Endothelial cell of umbilical vein (primary cell): ENCODE results near the gene SLC12A7. TPM values are rescaled to one million over a fixed set of nuclear protein-coding genes. Genes with fewer than 3 reads are reported as not detected.

Source experiments
- BruUV-seq: library from RNA; stranded (reverse); fragments of 400-500 nt; replicated peaks from 2 replicates; lab custom pipeline; 2021; lab: Mats Ljungman, UMichigan
- CTCF ChIA-PET: fragments of 300-600, 350-600 bp; sonication (Branson Sonifier 250); formaldehyde crosslinking; loops from one replicate; lab custom pipeline; 2021; ENCODE audit warnings: antibody characterized with exemption, inconsistent platforms; lab: Charles Lee
- POLR2A ChIA-PET: fragments of 300-600, 350-600 bp; sonication (Branson Sonifier 250); formaldehyde crosslinking; loops from one replicate; lab custom pipeline; 2021; ENCODE audit warnings: antibody characterized with exemption, inconsistent platforms; lab: Charles Lee
- DNase-seq: peaks from one replicate; pipeline ENCODE4 v3.0.0-alpha.2; 2011; ENCODE audit warnings: low read depth, low spot score
- FAIRE-seq: peaks from 2 replicates; lab custom pipeline; 2011; peaks lifted over from hg19 to GRCh38; lab: Jason Lieb, UNC
- H2AFZ ChIP-seq: 2 replicates; pipeline ENCODE4 v1.6.0; 2012; ENCODE audit warnings: low read depth, low read length, control low read depth, inconsistent platforms
- H3K27ac ChIP-seq: 2 replicates; pipeline ENCODE4 v1.5.1; 2011; ENCODE audit warnings: low read depth, mild to moderate bottlenecking, control low read depth, low read length, moderate library complexity; ENCODE audit not compliant: insufficient read depth
- H3K27me3 ChIP-seq, 2 experiments: 2 replicates each; pipeline versions ENCODE4 v1.6.0 to v1.6.1; 2011; ENCODE audit warnings: low read length in 2 of 2, mixed read lengths in 1 of 2; ENCODE audit not compliant: control insufficient read depth in 2 of 2, insufficient read depth in 2 of 2
- H3K36me3 ChIP-seq, 2 experiments: 2 replicates in 1 of 2; 3 replicates in 1 of 2; pipeline ENCODE4 v1.5.1; 2011; ENCODE audit warnings: low read length in 2 of 2, mild to moderate bottlenecking in 1 of 2, moderate library complexity in 1 of 2; ENCODE audit not compliant: control insufficient read depth in 2 of 2, insufficient read depth in 2 of 2; ENCODE audit errors: extremely low read depth in 1 of 2
- H3K4me1 ChIP-seq: 3 replicates; pipeline ENCODE4 v1.5.1; 2011; ENCODE audit warnings: mild to moderate bottlenecking, low read length; ENCODE audit not compliant: control insufficient read depth, insufficient read depth; ENCODE audit errors: extremely low read depth
- H3K4me2 ChIP-seq: 2 replicates; pipeline ENCODE4 v1.6.1; 2011; ENCODE audit warnings: low read length, control low read depth, mixed read lengths; ENCODE audit not compliant: insufficient read depth
- H3K4me3 ChIP-seq, 3 experiments: fragments of 200-600 bp in 1 of 3; sonication (generic), shearing (Covaris generic) in 1 of 3; replicated peaks in 1 of 3; 2 replicates each; pipeline ENCODE4 v1.5.1; 2011 to 2016; ENCODE audit warnings: control low read depth in 3 of 3, low read length in 3 of 3, mild to moderate bottlenecking in 2 of 3, inconsistent platforms in 1 of 3, low read depth in 1 of 3, moderate library complexity in 1 of 3; ENCODE audit not compliant: insufficient read depth in 1 of 3
- H3K79me2 ChIP-seq: 2 replicates; pipeline ENCODE4 v1.6.0; 2012; ENCODE audit warnings: low read length, inconsistent platforms; ENCODE audit not compliant: control insufficient read depth, insufficient read depth
- H3K9ac ChIP-seq: replicated peaks from 2 replicates; pipeline ENCODE3; 2011; ENCODE audit warnings: low read length, control low read depth; ENCODE audit not compliant: insufficient read depth; ENCODE audit errors: extremely low read depth
- H3K9me1 ChIP-seq: replicated peaks from 3 replicates; pipeline ENCODE4 v1.6.0; 2011; ENCODE audit warnings: mild to moderate bottlenecking, low read length; ENCODE audit not compliant: control insufficient read depth, insufficient read depth; ENCODE audit errors: extremely low read depth
- H3K9me3 ChIP-seq: replicated peaks from 2 replicates; pipeline ENCODE4 v1.5.1; 2012; ENCODE audit warnings: low read length, inconsistent platforms; ENCODE audit not compliant: control insufficient read depth, insufficient read depth
- H4K20me1 ChIP-seq: replicated peaks from 2 replicates; pipeline ENCODE3; 2011; ENCODE audit warnings: mild to moderate bottlenecking, low read length; ENCODE audit not compliant: control insufficient read depth, insufficient read depth; ENCODE audit errors: extremely low read depth
- EZH2 ChIP-seq: IDR thresholded peaks from 2 replicates; pipeline ENCODE4 v1.6.1; 2012; ENCODE audit warnings: borderline replicate concordance, low read depth, mild to moderate bottlenecking, moderate library complexity, low read length, inconsistent platforms; ENCODE audit not compliant: severe bottlenecking
- FOS ChIP-seq: IDR thresholded peaks from 2 replicates; pipeline ENCODE4 v1.6.1; 2011; ENCODE audit warnings: mild to moderate bottlenecking, low read length, moderate library complexity, borderline replicate concordance; ENCODE audit not compliant: insufficient read depth
- GATA2 ChIP-seq: IDR thresholded peaks from 2 replicates; pipeline ENCODE4 v1.7.0; 2011; ENCODE audit warnings: low read depth, mild to moderate bottlenecking, moderate library complexity, mixed read lengths, low read length; ENCODE audit not compliant: insufficient read length, insufficient read depth
- JUN ChIP-seq: IDR thresholded peaks from 2 replicates; pipeline ENCODE4 v1.6.1; 2011; ENCODE audit warnings: borderline replicate concordance, low read depth; ENCODE audit not compliant: insufficient read length, insufficient read depth
- MYC ChIP-seq: IDR thresholded peaks from one replicate; pipeline ENCODE4 v1.6.1; 2011; ENCODE audit warnings: mild to moderate bottlenecking, low read depth, low read length
- POLR2A ChIP-seq: IDR thresholded peaks from 2 replicates; pipeline ENCODE4 v1.6.1; 2012; ENCODE audit warnings: low read depth, mild to moderate bottlenecking, control low read depth, low read length
- POLR2AphosphoS5 ChIP-seq: IDR thresholded peaks from 2 replicates; pipeline ENCODE4 v1.6.1; 2012; ENCODE audit warnings: low read depth, mild to moderate bottlenecking, control low read depth, low read length, moderate library complexity; ENCODE audit not compliant: insufficient read depth
- dilution Hi-C: fragments of 300-500 bp; cut with MboI; formaldehyde crosslinking; loops from one replicate; pipeline ENCODE4 v1.15.0; 2019; ENCODE audit warnings: low sequenced_read_pairs; ENCODE audit not compliant: extremely low pct_ligation_motif_present
- intact Hi-C: fragments of 100-400 bp; cut with micrococcal nuclease; formaldehyde crosslinking; loops from one replicate; pipeline ENCODE4 v1.10.0; 2022
- polyA plus RNA-seq, 4 experiments: library from polyadenylated mRNA; depleted of rRNA in 3 of 4; stranded (reverse) in 3 of 4; unstranded in 1 of 4; fragments of >200 nt; gene quantifications; 2 replicates each; pipeline versions ENCODE4 v1.2.1 to v1.2.3, GENCODE V29; 2011 to 2012; ENCODE audit warnings: missing spikeins in 1 of 4
- total RNA-seq: library from RNA; stranded (reverse); gene quantifications from 2 replicates; pipeline ENCODE4 v1.2.3, GENCODE V29; 2021
- TF ChIP-seq, protein P1 (sequence below): IDR thresholded peaks from 2 replicates; pipeline ENCODE4 v1.6.1; 2011; ENCODE audit not compliant: insufficient read depth, insufficient read length
- TF ChIP-seq, protein P2 (sequence below), 2 donors: IDR thresholded peaks; 1 replicate in 1 of 2; 2 replicates in 1 of 2; pipeline ENCODE4 v1.5.1; 2011; ENCODE audit warnings: low read length in 2 of 2, mild to moderate bottlenecking in 2 of 2, moderate library complexity in 2 of 2, control low read depth in 1 of 2, inconsistent platforms in 1 of 2, low read depth in 1 of 2; ENCODE audit not compliant: insufficient read depth in 1 of 2; ENCODE audit errors: extremely low read depth in 1 of 2

SLC12A7 gene
- total and polyA plus RNA-seq, 2 donors (not counting 3 experiments of a cell fraction or from before 2014, with no cell fraction given): 16.4 to 38.8 TPM

DNA sequence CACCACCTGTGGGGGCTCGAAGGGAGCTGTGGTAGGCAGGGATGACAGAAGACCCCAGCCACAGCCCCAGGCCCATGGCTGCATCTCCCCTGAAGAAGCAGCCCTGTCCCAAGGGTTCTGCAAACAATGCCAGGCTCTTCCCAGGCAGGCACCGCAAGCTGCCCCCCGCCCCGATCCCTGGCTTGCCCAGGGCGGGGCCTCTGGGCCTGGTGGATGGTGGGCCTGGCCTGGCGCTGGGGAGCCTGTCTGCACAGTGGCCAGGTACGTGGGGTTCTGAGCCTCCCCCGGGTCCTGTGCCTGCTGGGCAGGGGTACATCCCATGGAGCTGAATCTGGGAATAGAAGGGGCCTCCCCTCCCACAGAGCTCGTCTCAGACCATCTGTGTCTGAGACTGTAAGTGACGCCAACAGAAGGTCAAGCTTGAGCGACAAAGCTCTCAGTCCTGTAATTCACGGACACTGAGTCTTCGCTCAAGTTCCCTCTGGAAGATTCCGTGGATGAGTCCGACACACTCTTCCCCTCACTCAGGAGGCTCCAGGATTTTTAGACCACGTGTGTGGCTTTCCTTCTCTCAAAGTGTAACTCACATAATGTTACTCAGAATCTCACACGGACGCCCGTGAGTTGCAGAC is 4.4 kb upstream of the SLC12A7 start:
- FAIRE-seq (no peak), DNase-seq (no peak)
- ChIA-PET POLR2A (no interaction called here), CTCF (interaction anchor here (1.0 kb wide), 1 partner anchor 10 kb away, joined by 4 read pairs; no protein-coding TSS in a partner anchor)
- Histone ChIP-seq H3K27ac (no peak overlapping the region), H3K4me3 (no peak overlapping the region), H4K20me1 (no peaks in the 10 kb centered on the region), H3K36me3 (no peaks in the 10 kb centered on the region), H3K9ac (no peak overlapping the region), H3K4me2 (no peak overlapping the region), H3K9me1 (no peaks in the 10 kb centered on the region), H2AFZ (no peak overlapping the region), H3K27me3 (no peaks in the 10 kb centered on the region), H3K79me2 (no peaks in the 10 kb centered on the region), H3K4me1 (no peaks in the 10 kb centered on the region), H3K9me3 (no peaks in the 10 kb centered on the region)
- dilution Hi-C loops: no loop called here
- TF ChIP-seq POLR2AphosphoS5: no peak
- no peak for TF ChIP-seq EZH2
- TF ChIP-seq GATA2: no peak
- no peak for TF ChIP-seq FOS
- no peak for TF ChIP-seq POLR2A
- TF ChIP-seq, protein P1, sequence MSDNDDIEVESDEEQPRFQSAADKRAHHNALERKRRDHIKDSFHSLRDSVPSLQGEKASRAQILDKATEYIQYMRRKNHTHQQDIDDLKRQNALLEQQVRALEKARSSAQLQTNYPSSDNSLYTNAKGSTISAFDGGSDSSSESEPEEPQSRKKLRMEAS: no peak
- TF ChIP-seq JUN: no peak
- TF ChIP-seq, protein P2, sequence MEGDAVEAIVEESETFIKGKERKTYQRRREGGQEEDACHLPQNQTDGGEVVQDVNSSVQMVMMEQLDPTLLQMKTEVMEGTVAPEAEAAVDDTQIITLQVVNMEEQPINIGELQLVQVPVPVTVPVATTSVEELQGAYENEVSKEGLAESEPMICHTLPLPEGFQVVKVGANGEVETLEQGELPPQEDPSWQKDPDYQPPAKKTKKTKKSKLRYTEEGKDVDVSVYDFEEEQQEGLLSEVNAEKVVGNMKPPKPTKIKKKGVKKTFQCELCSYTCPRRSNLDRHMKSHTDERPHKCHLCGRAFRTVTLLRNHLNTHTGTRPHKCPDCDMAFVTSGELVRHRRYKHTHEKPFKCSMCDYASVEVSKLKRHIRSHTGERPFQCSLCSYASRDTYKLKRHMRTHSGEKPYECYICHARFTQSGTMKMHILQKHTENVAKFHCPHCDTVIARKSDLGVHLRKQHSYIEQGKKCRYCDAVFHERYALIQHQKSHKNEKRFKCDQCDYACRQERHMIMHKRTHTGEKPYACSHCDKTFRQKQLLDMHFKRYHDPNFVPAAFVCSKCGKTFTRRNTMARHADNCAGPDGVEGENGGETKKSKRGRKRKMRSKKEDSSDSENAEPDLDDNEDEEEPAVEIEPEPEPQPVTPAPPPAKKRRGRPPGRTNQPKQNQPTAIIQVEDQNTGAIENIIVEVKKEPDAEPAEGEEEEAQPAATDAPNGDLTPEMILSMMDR (IDR thresholded peaks at IDR 0.05; ENCODE audit: extremely low read depth in 1 of 2, insufficient read depth in 1 of 2, low read depth in 1 of 2, low read length in 2 of 2): no peak
- no peak for TF ChIP-seq MYC
- intact Hi-C loops: no loop called here
- no TSS peak for BruUV-seq
